Measurements from ENCODE around the gene RNF169. TPM values are rescaled to one million over a fixed set of nuclear protein-coding genes. Genes with fewer than 3 reads are reported as not detected.
A peak's percentile ranks its signal among the peaks of the same experiment; 100 is the strongest.

Gene RNF169
- total and polyA plus RNA-seq, 2 of the 4 experiments (the other 2 are of a cell fraction): 3.6 to 23.3 TPM

DNA sequence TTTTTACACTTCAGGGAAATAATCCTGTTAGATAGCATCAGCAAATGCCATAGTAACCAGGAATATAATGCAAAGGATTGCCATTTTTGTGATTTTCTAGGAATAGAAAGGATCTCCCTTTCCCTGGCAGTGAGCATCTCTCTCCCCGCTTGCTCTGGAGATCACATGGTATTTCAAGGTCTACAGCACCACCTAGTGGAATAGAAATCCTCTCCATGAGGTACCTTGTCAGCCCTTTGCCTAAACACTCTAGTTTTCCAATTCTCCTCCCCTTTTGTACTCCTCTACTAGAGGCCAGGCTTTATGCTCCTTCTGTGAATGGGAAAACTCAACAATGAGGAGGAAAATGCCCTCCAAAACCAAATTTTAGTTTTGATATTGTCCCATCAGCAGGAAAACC lies 121.8 kb downstream of the RNF169 start:
- H3K79me1 ChIP-seq (ENCODE audit: low read depth in 1 of 2, low read length in 2 of 2): no peaks in the 10 kb centered on the region; a peak in 2 of 4 replicates
- H3K4me3 ChIP-seq (ENCODE audit: insufficient read depth, low read depth, low read length): no peak overlapping the region
- H3K14ac ChIP-seq (replicated peaks; ENCODE audit: low read depth, low read length): no peak overlapping the region
- H3K4me1 ChIP-seq (ENCODE audit: control insufficient read depth, insufficient read depth, low read length): no peaks in the 10 kb centered on the region
- H3K56ac ChIP-seq (ENCODE audit: extremely low read depth, insufficient read depth, low read length): no peak overlapping the region
- H3K4ac ChIP-seq (ENCODE audit: low read depth, low read length): no peak overlapping the region
- no peak overlapping the region for H3K9ac ChIP-seq (ENCODE audit: low read depth, low read length)
- peak; percentile 54; the same call in 1 of the 2 replicates for ATAC-seq (ENCODE audit: low read depth)
- H3K9me3 ChIP-seq (ENCODE audit: control insufficient read depth, insufficient read depth, low read length): peaks cover 43% of the 10 kb centered on the region
- no TSS peak for BruUV-seq (replicated peaks)
- no peak overlapping the region for H2AFZ ChIP-seq (replicated peaks; ENCODE audit: low read length, poor library complexity)
- no peak overlapping the region for H4K8ac ChIP-seq (ENCODE audit: low read depth in 2 of 2, low read length in 2 of 2)
- H3K27ac ChIP-seq (ENCODE audit: insufficient read depth, low read length): no peak overlapping the region
- H4K5ac ChIP-seq (ENCODE audit: low read depth, low read length): no peak overlapping the region
- H3K4me2 ChIP-seq (ENCODE audit: low read depth, low read length): no peak overlapping the region
- H2AK9ac ChIP-seq (replicated peaks; ENCODE audit: low read depth, low read length, poor library complexity): no peak overlapping the region
- no peak overlapping the region for H2BK20ac ChIP-seq (ENCODE audit: low read depth, low read length)
- WGBS, 2 experiments (ENCODE audit: extremely low coverage in 2 of 2, insufficient read length in 1 of 2): no CpG with 5 or more reads among the region's 1 CpG
- H2AK5ac ChIP-seq (ENCODE audit: low read depth, low read length): no peak overlapping the region
- no peak overlapping the region for H2BK120ac ChIP-seq (ENCODE audit: low read depth, low read length)
- no peak overlapping the region for H2BK5ac ChIP-seq (ENCODE audit: low read depth, low read length, poor library complexity, severe bottlenecking)
- H4K91ac ChIP-seq (ENCODE audit: insufficient read depth, low read depth, low read length): no peak overlapping the region
- intact Hi-C loops (cut with micrococcal nuclease): loop anchor here (10.0 kb wide), 1 partner anchor 256 kb away; no protein-coding TSS in a partner anchor
- H3K23ac ChIP-seq (ENCODE audit: low read depth, low read length): no peak overlapping the region
- in situ Hi-C loops (cut with MboI; ENCODE audit: low sequenced_read_pairs): loop anchor here (25.0 kb wide), 1 partner anchor 258 kb away; no protein-coding TSS in a partner anchor
- H2BK15ac ChIP-seq (ENCODE audit: low read depth, low read length): no peak overlapping the region
- DNase-seq: peak; percentile 66
- TF ChIP-seq SMC3 (IDR thresholded peaks at IDR 0.05; ENCODE audit: low read depth, low read length): peak; percentile 44; the same call in 1 of the 2 replicates
- no peak for TF ChIP-seq BHLHE40 (IDR thresholded peaks at IDR 0.05; ENCODE audit: low read depth, low read length)
- TF ChIP-seq RAD21 (IDR thresholded peaks at IDR 0.05; ENCODE audit: low read length): peak; percentile 67
- TF ChIP-seq CTCF (conservative IDR thresholded peaks at IDR 0.05; ENCODE audit: low read depth, low read length): peak; percentile 47
- H3K18ac ChIP-seq (ENCODE audit: low read depth, low read length): no peak overlapping the region
- ChIA-PET CTCF (no interaction called here), POLR2A (ENCODE audit: unreplicated experiment) (no interaction called here)
- no peaks in the 10 kb centered on the region for H3K9me1 ChIP-seq (ENCODE audit: insufficient read depth, low read length)
- no peaks in the 10 kb centered on the region for H4K20me1 ChIP-seq (ENCODE audit: insufficient read depth, low read length)
- H3K36me3 ChIP-seq (ENCODE audit: control insufficient read depth, insufficient read depth, low read length): peaks cover 18% of the 10 kb centered on the region
- dilution Hi-C loops (cut with HindIII; ENCODE audit: low sequenced_read_pairs, unreplicated experiment): no loop called here
- no peaks in the 10 kb centered on the region for H3K27me3 ChIP-seq (ENCODE audit: control insufficient read depth, insufficient read depth, low read length)
